SU-DHL-6 (cell line): ENCODE data around the gene RASSF5.

Source experiments
- H2AFZ ChIP-seq: fragments of 200-600 bp; sonication (generic); 2 replicates; pipeline ENCODE4 v1.6.1; 2014; ENCODE audit warnings: low read depth, mild to moderate bottlenecking, moderate library complexity, mixed read lengths, antibody characterized with exemption, low read length; ENCODE audit not compliant: severe bottlenecking
- H3F3A ChIP-seq: fragments of 200-600 bp; shearing (Covaris generic); 2 replicates; pipeline ENCODE4 v1.6.0; 2016; ENCODE audit warnings: antibody characterized with exemption, mild to moderate bottlenecking; ENCODE audit not compliant: insufficient read depth
- H3K27ac ChIP-seq: fragments of 200-600 bp; sonication (generic); 2 replicates; pipeline ENCODE4 v1.5.1; 2016; ENCODE audit warnings: low read depth, mild to moderate bottlenecking, low read length, moderate library complexity, mixed read lengths
- H3K27me3 ChIP-seq: fragments of 200-600 bp; sonication (generic), shearing (Covaris generic); 2 replicates; pipeline ENCODE4 v1.6.0; 2014; ENCODE audit warnings: mild to moderate bottlenecking, low read length
- H3K36me3 ChIP-seq: fragments of 200-600 bp; sonication (generic); 2 replicates; pipeline ENCODE4 v1.6.1; 2014; ENCODE audit warnings: mild to moderate bottlenecking, low read length, mixed read lengths
- H3K4me2 ChIP-seq: fragments of 300-600, 200-600 bp; shearing (Covaris generic), sonication (generic); 2 replicates; pipeline ENCODE4 v1.6.0; 2014; ENCODE audit warnings: low read length, low read depth, mild to moderate bottlenecking; ENCODE audit not compliant: poor library complexity, severe bottlenecking
- H3K4me3 ChIP-seq: fragments of 200-600 bp; sonication (generic); 2 replicates; pipeline ENCODE4 v1.5.1; 2014; ENCODE audit warnings: antibody characterized with exemption, low read length, mild to moderate bottlenecking, mixed read lengths; ENCODE audit not compliant: insufficient read depth, poor library complexity, severe bottlenecking
- H3K79me2 ChIP-seq: fragments of 200-600 bp; sonication (generic); 2 replicates; pipeline ENCODE4 v1.6.1; 2014; ENCODE audit warnings: mild to moderate bottlenecking, low read length, moderate library complexity; ENCODE audit not compliant: insufficient read depth
- H3K9ac ChIP-seq: fragments of 200-600 bp; sonication (generic); 2 replicates; pipeline ENCODE4 v1.7.0; 2014; ENCODE audit warnings: mild to moderate bottlenecking, low read length
- H3K9me2 ChIP-seq: fragments of 200-600 bp; sonication (generic); replicated peaks from 2 replicates; pipeline ENCODE4 v1.6.1; 2014; ENCODE audit warnings: low read length; ENCODE audit not compliant: insufficient read depth
- H3K9me3 ChIP-seq: fragments of 200-600 bp; sonication (generic); 2 replicates; pipeline ENCODE4 v1.6.1; 2014; ENCODE audit warnings: low read length, mixed read lengths; ENCODE audit not compliant: insufficient read depth
- H4K20me1 ChIP-seq: fragments of 200-600 bp; sonication (generic); 2 replicates; pipeline ENCODE4 v1.6.1; 2014; ENCODE audit warnings: low read depth, mild to moderate bottlenecking, antibody characterized with exemption, low read length, moderate library complexity, mixed read lengths
- EZH2phosphoT487 ChIP-seq: fragments of 200-600 bp; sonication (generic), shearing (Covaris generic); conservative IDR thresholded peaks from 2 replicates; pipeline ENCODE4 v1.6.1; 2018; ENCODE audit warnings: mild to moderate bottlenecking, antibody characterized with exemption, low read length, moderate library complexity, mixed read lengths
- TF ChIP-seq, protein P1 (sequence below): fragments of 200-600 bp; sonication (generic); IDR thresholded peaks from one replicate; pipeline ENCODE4 v1.5.1; 2017; ENCODE audit warnings: antibody characterized with exemption, mild to moderate bottlenecking, low read length, moderate library complexity; ENCODE audit not compliant: insufficient read depth, poor library complexity, severe bottlenecking

RASSF5 gene

GRCh38 chr1:206487970-206488369, 19.4 kb upstream of the RASSF5 start:
- TF ChIP-seq EZH2phosphoT487, result no peak
- TF ChIP-seq, protein P1, sequence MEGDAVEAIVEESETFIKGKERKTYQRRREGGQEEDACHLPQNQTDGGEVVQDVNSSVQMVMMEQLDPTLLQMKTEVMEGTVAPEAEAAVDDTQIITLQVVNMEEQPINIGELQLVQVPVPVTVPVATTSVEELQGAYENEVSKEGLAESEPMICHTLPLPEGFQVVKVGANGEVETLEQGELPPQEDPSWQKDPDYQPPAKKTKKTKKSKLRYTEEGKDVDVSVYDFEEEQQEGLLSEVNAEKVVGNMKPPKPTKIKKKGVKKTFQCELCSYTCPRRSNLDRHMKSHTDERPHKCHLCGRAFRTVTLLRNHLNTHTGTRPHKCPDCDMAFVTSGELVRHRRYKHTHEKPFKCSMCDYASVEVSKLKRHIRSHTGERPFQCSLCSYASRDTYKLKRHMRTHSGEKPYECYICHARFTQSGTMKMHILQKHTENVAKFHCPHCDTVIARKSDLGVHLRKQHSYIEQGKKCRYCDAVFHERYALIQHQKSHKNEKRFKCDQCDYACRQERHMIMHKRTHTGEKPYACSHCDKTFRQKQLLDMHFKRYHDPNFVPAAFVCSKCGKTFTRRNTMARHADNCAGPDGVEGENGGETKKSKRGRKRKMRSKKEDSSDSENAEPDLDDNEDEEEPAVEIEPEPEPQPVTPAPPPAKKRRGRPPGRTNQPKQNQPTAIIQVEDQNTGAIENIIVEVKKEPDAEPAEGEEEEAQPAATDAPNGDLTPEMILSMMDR, result no peak
- Histone ChIP-seq H3K27ac (no peak overlapping the region), H4K20me1 (no peaks in the 10 kb centered on the region), H3K27me3 (no peaks in the 10 kb centered on the region), H3K9ac (no peak overlapping the region), H3K9me3 (no peaks in the 10 kb centered on the region), H3K4me2 (no peak overlapping the region), H3K36me3 (no peaks in the 10 kb centered on the region), H3K79me2 (no peaks in the 10 kb centered on the region), H3K4me3 (no peak overlapping the region), H3F3A (no peaks in the 10 kb centered on the region), H2AFZ (no peak overlapping the region), H3K9me2 (no peaks in the 10 kb centered on the region)

GRCh38 chr1:206488466-206488865, 18.9 kb upstream of the RASSF5 start:
- Histone ChIP-seq H3K79me2 (no peaks in the 10 kb centered on the region), H3K27ac (no peak overlapping the region), H3K36me3 (no peaks in the 10 kb centered on the region), H3K4me2 (no peak overlapping the region), H3K27me3 (no peaks in the 10 kb centered on the region), H3K9me2 (no peaks in the 10 kb centered on the region), H3K4me3 (no peak overlapping the region), H3F3A (no peaks in the 10 kb centered on the region), H3K9ac (no peak overlapping the region), H3K9me3 (no peaks in the 10 kb centered on the region), H4K20me1 (no peaks in the 10 kb centered on the region), H2AFZ (no peak overlapping the region)
- TF ChIP-seq, protein P1, result no peak
- TF ChIP-seq EZH2phosphoT487, result no peak

GRCh38 chr1:206489980-206490770, 17.2 kb upstream of the RASSF5 start:
- Histone ChIP-seq H3K4me2 (no peak overlapping the region), H3K79me2 (no peaks in the 10 kb centered on the region), H4K20me1 (no peaks in the 10 kb centered on the region), H3K27me3 (no peaks in the 10 kb centered on the region), H3K4me3 (no peak overlapping the region), H3K9me3 (no peaks in the 10 kb centered on the region), H3K36me3 (no peaks in the 10 kb centered on the region), H2AFZ (no peak overlapping the region), H3K9ac (no peak overlapping the region), H3K9me2 (no peaks in the 10 kb centered on the region), H3K27ac (no peak overlapping the region), H3F3A (no peaks in the 10 kb centered on the region)
- TF ChIP-seq, protein P1, result peak; percentile 60
- no peak for TF ChIP-seq EZH2phosphoT487
